ENCODE measurements around the gene OPHN1. TPM values are rescaled to one million over a fixed set of nuclear protein-coding genes. Genes with fewer than 3 reads are reported as not detected.
A peak's percentile ranks its signal among the peaks of the same experiment; 100 is the strongest.

The OPHN1 gene
- total RNA-seq, 4 donors from 2014 or later: 6.9 to 14.0 (median 10.2) TPM

DNA sequence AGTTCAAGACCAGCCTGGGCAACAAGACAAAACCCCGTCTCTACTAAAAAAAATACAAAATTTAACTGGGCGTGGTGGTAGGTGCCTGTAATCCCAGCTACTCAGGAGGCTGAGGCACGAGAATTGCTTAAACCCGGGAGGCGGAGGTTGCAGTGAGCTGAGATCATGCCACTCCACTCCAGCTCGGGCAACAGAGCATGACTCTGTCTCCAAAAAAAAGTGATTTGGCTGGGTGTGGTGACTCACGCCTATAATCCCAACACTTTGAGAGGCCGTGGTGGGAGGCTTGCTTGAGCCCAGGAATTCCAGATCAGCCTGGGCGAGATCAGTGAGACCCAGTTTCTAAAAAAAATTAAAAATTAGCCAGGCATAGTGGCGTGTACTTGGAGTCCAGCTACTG lies 4.1 kb downstream of the OPHN1 start:
- H3K4me1 ChIP-seq: peaks cover 0 to 19% (median 0%) of the 10 kb centered on the region in 3 donors
- no peaks in the 10 kb centered on the region for H3K36me3 ChIP-seq
- no peaks in the 10 kb centered on the region for H3K27me3 ChIP-seq
- ATAC-seq: no peak
- no peaks in the 10 kb centered on the region for H3K9me3 ChIP-seq
- TF ChIP-seq EP300 (IDR thresholded peaks at IDR 0.05) (no peak), POLR2A (IDR thresholded peaks at IDR 0.05) (no peak), POLR2AphosphoS5 (IDR thresholded peaks at IDR 0.05) (no peak)
- TF ChIP-seq, protein P1, sequence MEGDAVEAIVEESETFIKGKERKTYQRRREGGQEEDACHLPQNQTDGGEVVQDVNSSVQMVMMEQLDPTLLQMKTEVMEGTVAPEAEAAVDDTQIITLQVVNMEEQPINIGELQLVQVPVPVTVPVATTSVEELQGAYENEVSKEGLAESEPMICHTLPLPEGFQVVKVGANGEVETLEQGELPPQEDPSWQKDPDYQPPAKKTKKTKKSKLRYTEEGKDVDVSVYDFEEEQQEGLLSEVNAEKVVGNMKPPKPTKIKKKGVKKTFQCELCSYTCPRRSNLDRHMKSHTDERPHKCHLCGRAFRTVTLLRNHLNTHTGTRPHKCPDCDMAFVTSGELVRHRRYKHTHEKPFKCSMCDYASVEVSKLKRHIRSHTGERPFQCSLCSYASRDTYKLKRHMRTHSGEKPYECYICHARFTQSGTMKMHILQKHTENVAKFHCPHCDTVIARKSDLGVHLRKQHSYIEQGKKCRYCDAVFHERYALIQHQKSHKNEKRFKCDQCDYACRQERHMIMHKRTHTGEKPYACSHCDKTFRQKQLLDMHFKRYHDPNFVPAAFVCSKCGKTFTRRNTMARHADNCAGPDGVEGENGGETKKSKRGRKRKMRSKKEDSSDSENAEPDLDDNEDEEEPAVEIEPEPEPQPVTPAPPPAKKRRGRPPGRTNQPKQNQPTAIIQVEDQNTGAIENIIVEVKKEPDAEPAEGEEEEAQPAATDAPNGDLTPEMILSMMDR (IDR thresholded peaks at IDR 0.05): no peak
- H3K27ac ChIP-seq: no peak overlapping the region
- WGBS, 2 donors (ENCODE audit: low coverage in 1 of 2): 80 to 85% methylated on average over 1 to 5 of the region's 10 CpGs
- no peak overlapping the region for H3K4me3 ChIP-seq

DNA sequence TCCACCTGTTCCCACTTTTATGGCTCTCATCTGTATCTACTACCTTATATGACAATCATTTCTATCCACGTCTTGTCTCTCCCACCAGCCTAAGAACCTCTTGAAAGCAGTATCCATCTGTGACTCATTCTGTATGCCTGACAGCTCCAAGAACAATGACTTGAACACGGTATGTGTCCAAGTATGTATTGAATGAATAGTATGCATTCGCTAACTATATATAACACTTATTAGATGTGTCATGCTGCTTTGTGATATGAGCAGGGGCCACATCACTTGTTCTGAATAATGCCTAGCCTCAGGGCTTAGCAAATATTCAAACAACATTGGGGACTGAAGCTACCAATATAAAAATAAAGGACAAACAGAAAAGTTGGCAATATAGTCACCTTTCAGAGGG lies 4.9 kb downstream of the OPHN1 start:
- no peak for TF ChIP-seq POLR2A (IDR thresholded peaks at IDR 0.05)
- no peak for TF ChIP-seq EP300 (IDR thresholded peaks at IDR 0.05)
- no peak for TF ChIP-seq POLR2AphosphoS5 (IDR thresholded peaks at IDR 0.05)
- TF ChIP-seq, protein P1 (IDR thresholded peaks at IDR 0.05): no peak
- Histone ChIP-seq H3K27ac (no peak overlapping the region), H3K9me3 (no peaks in the 10 kb centered on the region), H3K36me3 (no peaks in the 10 kb centered on the region), H3K4me1 (peaks cover 0 to 16% (median 0%) of the 10 kb centered on the region in 3 donors), H3K27me3 (no peaks in the 10 kb centered on the region), H3K4me3 (no peak overlapping the region)
- ATAC-seq: no peak
- 56 to 62% methylated on average over 2 to 3 of the region's 3 CpGs for WGBS, 2 donors (ENCODE audit: low coverage in 1 of 2)

DNA sequence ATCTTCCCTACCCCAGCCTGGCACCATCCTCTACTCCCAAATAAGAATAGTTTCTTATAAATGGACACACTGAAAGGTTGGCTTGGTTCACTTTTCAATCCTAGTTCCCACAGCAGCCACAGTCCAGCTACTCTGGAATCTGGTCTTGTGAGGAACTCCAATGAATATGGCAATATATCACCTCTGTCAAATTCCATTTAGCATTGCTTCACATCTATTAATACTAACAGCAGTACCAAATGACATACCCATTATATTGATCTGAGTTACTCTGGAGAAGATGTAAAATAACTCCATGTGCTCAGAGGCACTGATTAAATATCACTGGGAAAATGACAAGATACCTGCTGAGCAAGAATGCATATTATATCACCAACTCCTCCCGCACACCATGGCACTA lies 8.6 kb downstream of the OPHN1 start:
- TF ChIP-seq EP300 (IDR thresholded peaks at IDR 0.05): no peak
- TF ChIP-seq POLR2A (IDR thresholded peaks at IDR 0.05): no peak
- TF ChIP-seq POLR2AphosphoS5 (IDR thresholded peaks at IDR 0.05): no peak
- TF ChIP-seq, protein P1 (IDR thresholded peaks at IDR 0.05): no peak
- Histone ChIP-seq H3K4me1 (peaks cover 0 to 11% (median 0%) of the 10 kb centered on the region in 3 donors), H3K9me3 (no peaks in the 10 kb centered on the region), H3K4me3 (no peak overlapping the region), H3K36me3 (no peaks in the 10 kb centered on the region), H3K27me3 (no peaks in the 10 kb centered on the region), H3K27ac (no peak overlapping the region)
- peak; percentile 39 for ATAC-seq
- 86% methylated on average over 1 of the region's 1 CpG; no CpG with 5 or more reads in 1 of the 2 donors for WGBS, 2 donors (ENCODE audit: low coverage in 1 of 2)

DNA sequence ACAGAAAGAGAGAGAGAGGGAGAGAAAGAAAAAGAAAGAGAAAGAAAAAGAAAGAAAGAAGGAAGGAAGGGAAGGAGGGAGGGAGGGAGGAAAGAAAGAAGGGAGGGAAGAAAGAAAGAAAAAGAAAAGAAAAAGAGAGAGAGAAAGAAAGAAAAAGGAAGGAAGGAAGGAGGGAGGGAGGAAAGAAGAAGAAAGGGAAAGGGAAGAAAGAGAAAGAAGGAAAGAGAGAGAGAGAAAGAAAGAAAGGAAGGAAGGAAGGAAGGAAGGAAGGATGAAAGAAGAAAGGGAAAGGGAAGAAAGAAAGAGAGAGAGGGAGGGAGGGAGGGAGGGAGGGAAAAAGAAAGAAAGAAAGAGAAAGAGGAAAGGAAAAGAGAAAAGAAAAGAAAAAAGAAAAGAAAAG lies 10.8 kb downstream of the OPHN1 start:
- H3K27ac ChIP-seq: no peak overlapping the region
- H3K4me3 ChIP-seq: no peak overlapping the region
- H3K27me3 ChIP-seq: no peaks in the 10 kb centered on the region
- no peaks in the 10 kb centered on the region for H3K36me3 ChIP-seq
- no peak for ATAC-seq
- H3K9me3 ChIP-seq: no peaks in the 10 kb centered on the region
- TF ChIP-seq EP300 (IDR thresholded peaks at IDR 0.05) (no peak), POLR2A (IDR thresholded peaks at IDR 0.05) (no peak), POLR2AphosphoS5 (IDR thresholded peaks at IDR 0.05) (no peak)
- TF ChIP-seq, protein P1 (IDR thresholded peaks at IDR 0.05): no peak
- H3K4me1 ChIP-seq: peaks cover 0 to 11% (median 0%) of the 10 kb centered on the region in 3 donors

DNA sequence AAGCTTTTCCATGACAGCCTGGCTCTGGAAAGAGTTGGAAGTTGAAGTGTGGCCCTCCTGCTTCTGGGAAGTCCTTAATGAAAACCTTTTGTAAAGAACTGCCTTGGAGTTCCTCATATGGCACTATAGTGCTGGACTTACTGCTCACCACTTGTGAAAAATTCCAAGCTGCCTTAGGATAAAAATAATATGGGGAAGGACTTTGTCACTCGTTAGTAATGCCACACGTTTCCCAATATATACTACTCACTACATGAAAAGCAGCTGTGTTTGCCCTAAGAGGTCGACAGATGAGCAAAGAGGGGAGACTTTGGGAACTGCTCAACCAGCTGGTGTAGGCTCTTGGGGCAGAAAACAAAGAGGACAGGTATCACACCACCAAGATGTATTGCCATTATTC lies 11.7 kb downstream of the OPHN1 start:
- Histone ChIP-seq H3K27ac (no peak overlapping the region), H3K4me1 (peaks cover 0 to 11% (median 0%) of the 10 kb centered on the region in 3 donors), H3K36me3 (no peaks in the 10 kb centered on the region), H3K27me3 (no peaks in the 10 kb centered on the region), H3K4me3 (no peak overlapping the region), H3K9me3 (no peaks in the 10 kb centered on the region)
- TF ChIP-seq POLR2AphosphoS5 (IDR thresholded peaks at IDR 0.05) (no peak), POLR2A (IDR thresholded peaks at IDR 0.05) (no peak), EP300 (IDR thresholded peaks at IDR 0.05) (no peak)
- TF ChIP-seq, protein P1 (IDR thresholded peaks at IDR 0.05): no peak
- no peak for ATAC-seq
- 0% methylated on average over 1 of the region's 3 CpGs; no CpG with 5 or more reads in 1 of the 2 donors for WGBS, 2 donors (ENCODE audit: low coverage in 1 of 2)

All from gastroesophageal sphincter (tissue), 4 donors.